AG09319 (cell line): ENCODE data around the gene HIPK2.

Experiments
- DNase-seq: peaks from one replicate; pipeline ENCODE4 v3.0.0-alpha.2; 2010; ENCODE audit warnings: low read depth; ENCODE audit errors: extremely low read depth
- CTCF ChIP-seq: IDR thresholded peaks from 2 replicates; pipeline ENCODE4 v1.5.1; 2011; ENCODE audit warnings: low read depth, mild to moderate bottlenecking, inconsistent platforms, low read length, moderate library complexity

The HIPK2 gene

GRCh38 chr7:139817249-139817648 is 39.5 kb upstream of the HIPK2 start:
- no peak for DNase-seq
- TF ChIP-seq CTCF = no peak

DNA sequence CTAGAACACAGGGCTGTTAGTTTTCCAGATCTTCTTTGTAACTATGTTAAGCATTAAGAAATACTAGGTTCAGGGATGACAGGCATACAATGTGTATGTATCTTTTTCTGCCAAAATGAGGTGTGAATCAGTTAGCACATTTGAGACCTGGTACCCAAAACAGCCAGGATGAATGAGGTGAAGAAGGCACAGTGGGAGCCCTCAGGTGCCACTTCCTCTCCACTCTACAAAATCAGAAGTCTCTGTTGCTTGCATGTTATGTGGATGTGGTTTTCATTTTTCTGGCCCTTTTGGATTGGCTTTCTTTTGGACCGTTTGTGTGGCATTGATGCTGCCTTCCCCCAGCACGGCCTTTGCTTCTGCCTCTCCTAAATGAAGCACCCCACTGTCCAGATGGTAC is 35.9 kb upstream of the HIPK2 start:
- DNase-seq = no peak
- no peak for TF ChIP-seq CTCF

- no peak for DNase-seq
- no peak for TF ChIP-seq CTCF
These were observed 35.4 kb upstream of the HIPK2 start for GRCh38 chr7:139813151-139813550.

DNA sequence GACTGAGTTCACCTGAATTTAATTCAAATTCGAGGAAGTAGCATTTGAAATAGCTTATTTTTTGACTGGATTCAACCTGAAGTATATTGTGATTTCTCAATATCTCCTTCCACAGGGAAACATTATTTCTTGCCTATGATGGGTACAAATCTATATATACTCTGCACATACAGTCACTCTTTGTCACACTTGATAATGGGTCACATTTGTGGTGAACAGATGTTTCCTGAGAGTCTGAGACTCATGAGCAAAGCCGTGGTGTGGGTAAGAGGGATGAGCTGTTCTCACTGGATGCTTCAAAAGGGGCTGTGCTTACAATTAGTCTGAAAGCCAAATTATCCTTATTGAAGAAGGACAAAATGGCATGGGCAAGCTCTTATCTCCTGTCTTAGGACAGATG is 33.3 kb upstream of the HIPK2 start:
- DNase-seq = no peak
- no peak for TF ChIP-seq CTCF

DNA sequence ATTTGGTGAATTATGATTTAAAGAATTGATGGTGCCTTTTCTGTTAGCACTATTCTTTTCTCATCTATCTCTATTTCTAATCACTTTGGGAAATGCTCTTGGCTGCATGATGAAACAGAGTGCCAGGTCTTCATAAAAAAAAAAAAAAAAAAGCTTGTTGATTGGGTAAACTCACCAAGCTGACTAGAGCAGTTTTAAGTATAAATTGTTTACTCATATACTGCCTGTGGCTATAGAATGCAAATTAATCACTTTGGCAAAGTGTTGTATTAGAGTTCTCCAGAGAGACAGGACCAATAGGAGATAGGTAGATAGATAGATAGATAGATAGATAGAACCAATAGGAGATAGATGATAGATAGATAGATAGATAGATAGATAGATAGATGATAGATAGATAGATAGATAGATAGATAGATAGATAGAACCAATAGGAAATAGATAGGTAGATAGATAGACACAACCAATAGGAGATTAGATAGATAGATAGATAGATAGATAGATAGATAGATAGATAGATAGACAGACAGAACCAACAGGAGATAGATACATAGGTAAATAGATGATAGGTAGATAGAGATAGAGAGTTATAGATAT is 31.1 kb upstream of the HIPK2 start:
- no peak for TF ChIP-seq CTCF
- no peak for DNase-seq

DNA sequence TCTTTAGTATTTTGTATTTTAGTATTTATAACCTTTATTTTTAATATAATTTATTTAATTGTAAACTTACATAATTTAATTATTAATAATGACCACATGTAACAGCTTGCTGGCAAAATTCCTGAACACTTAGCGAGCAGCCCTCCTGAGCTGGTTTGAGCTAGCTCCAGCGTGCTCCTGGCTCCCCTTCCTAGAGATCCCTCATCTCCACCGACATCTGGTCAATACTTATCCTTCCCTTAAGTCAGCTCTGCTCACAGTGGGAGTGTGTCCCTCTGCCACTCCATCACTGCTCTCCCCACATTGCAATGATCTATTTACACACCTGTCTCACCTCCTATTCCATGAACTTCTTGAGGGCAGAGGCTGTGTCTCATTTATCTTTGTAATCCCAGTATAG is 30.6 kb upstream of the HIPK2 start:
- no peak for TF ChIP-seq CTCF
- no peak for DNase-seq

GRCh38 chr7:139807009-139807408 is 29.2 kb upstream of the HIPK2 start:
- DNase-seq = no peak
- no peak for TF ChIP-seq CTCF
